HG02938 (cell line): ENCODE measurements around the gene TOX2.

ENCODE experiments used
- ATAC-seq: cut with Tn5 transposase; IDR thresholded peaks from one replicate; pipeline ENCODE4 v1.9.1; 2021; ENCODE audit warnings: mild to moderate bottlenecking, moderate library complexity; ENCODE audit not compliant: unreplicated experiment

Gene TOX2

DNA sequence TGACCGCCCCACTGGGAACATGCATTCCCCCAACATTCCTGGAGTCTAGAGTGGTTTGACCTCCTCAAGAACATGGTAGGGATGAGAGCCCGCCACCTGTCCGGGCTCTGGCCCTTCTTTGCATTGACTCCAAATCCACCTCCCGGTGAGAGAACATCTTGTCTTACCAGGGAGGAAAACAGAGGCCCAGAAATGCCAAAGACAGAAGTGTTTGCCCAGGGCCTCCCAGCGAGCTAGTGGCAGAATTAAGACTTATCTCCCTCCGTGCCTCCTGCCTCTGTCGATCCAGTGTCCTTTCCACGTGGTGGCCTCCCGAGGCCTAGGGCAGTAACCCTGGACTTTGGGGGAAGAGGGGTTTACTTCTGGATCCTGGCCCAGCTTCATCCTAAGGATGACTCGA, 137.5 kb downstream of the TOX2 start:
- ATAC-seq: no peak

DNA sequence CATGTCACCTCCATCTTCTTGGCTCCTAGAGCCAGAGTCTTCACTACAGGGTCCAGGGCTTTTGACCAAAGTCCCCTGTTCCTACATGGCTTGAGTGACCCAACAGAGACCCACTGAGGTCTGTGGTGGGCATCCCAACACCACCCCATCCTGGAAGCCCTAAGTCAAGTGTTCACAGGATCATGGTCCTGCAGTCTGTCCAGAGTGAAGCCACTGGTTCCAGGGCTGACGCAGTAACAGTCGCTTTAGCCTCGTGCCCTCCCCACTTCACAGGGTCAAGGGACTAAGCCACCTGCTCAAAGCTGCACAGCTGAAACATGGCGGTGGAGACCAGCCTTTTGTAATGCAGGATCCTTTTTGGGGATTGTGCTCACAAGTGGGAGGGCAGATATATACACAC, 138.4 kb downstream of the TOX2 start:
- no peak for ATAC-seq

DNA sequence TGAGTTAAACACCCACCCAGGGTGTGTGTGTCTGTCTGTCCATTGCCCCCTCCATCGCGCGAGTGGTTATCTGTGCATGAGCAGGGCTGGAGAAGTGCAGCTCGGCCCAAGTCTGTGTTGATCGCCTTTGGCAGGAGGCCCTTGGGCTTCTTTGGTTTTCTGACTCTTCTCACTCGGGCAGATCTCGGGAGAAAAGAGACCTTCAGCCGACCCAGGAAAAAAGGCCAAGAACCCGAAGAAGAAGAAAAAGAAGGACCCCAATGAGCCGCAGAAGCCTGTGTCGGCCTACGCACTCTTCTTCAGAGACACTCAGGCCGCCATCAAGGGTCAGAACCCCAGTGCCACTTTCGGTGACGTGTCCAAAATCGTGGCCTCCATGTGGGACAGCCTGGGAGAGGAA, 139.5 kb downstream of the TOX2 start:
- no peak for ATAC-seq

DNA sequence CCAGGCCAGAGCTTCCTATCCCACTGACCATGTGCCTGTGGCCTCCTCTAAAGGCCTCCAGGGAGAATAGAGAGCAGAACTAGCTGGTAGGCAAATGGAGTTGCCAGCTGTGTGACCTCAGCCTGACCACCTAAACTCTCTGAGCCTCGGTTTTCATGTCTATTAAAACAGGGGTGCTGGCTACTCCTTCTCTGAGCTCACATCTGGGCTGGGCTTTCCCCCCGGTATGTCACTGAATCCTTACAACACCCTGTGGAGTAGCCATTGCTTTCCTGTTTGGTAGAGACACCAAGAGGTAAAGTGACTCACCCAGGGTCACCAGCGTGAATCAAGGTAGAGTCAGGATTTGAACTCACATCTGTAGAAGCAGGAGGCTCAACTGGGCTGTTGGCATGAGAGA, 140.2 kb downstream of the TOX2 start:
- ATAC-seq: no peak

DNA sequence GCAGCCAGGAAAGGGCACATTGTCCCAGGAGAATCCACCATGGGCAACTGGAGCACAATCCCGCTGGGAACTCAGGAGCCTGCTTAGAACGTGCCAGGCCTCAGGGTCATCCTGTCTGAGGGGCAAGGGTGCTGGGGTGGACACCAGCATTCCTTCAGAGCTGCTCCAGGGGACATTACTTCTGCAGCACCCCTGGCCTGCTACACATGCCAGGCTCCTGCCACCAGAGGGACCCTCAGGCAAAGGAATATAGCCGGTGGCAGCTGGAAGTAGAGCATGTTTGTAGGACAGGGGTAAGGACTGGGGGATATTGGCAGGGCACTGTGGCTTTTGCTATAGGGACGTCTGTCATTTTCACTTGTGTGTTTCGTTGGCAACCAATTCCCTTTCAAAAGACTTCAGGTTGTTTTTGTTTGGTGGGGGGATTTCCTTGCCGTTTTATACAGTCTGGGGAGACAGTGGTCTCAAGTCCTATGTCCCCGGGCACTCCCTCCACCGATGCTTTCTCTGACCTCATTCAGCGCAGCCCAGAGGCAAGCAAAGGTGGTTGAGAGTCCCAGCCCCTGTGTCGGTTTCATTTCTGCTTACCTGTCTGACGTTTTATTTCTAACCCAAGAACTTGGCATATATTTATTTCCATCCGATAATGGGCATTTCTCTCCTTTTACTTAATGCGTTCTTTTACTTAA, 141.5 kb downstream of the TOX2 start:
- no peak for ATAC-seq

DNA sequence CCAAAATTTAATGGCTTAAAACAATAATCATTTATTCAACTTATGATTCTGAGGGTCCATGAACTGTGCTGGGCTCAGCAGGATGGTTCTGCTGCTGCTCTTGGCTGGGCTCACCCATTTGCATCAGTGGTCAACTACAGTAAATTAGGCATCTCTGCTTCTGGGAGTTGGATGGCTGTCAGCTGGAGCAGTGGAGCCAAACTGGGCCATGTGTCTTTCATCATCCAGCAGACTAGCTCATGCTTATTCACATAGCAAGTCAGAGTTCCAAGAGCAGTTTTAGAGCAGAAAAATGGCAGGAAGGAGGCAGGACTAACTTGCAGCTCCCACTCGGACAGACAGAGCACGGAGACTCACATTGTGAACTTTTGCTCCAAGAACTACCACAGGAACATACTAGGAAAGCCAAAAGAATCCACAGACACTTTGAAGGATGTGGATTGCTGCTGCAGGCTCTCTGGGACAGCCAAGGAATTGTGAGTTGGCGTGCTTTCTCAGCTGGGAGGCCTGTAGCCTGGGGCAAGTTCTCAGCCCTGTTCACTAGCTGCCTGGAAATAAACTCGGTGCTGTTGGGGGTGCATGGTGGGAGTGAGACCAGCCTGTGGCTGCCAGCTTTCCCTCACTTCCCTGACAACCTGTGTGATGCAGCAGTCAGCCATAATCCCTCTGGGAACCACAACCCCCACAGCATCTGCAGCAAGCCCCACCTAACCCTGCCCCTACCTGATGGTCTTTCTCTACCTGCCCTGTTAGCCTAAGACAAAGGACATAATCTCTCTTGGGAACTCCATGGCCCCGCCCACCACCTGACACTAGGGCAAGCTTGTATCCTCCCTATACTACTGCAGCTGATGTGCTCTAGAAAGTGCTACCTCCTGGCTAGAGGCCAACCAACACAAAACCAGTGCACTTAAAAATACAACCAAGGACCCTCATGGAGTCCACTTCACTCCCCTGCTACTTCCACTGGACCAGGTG, 143.3 kb downstream of the TOX2 start:
- ATAC-seq: no peak

DNA sequence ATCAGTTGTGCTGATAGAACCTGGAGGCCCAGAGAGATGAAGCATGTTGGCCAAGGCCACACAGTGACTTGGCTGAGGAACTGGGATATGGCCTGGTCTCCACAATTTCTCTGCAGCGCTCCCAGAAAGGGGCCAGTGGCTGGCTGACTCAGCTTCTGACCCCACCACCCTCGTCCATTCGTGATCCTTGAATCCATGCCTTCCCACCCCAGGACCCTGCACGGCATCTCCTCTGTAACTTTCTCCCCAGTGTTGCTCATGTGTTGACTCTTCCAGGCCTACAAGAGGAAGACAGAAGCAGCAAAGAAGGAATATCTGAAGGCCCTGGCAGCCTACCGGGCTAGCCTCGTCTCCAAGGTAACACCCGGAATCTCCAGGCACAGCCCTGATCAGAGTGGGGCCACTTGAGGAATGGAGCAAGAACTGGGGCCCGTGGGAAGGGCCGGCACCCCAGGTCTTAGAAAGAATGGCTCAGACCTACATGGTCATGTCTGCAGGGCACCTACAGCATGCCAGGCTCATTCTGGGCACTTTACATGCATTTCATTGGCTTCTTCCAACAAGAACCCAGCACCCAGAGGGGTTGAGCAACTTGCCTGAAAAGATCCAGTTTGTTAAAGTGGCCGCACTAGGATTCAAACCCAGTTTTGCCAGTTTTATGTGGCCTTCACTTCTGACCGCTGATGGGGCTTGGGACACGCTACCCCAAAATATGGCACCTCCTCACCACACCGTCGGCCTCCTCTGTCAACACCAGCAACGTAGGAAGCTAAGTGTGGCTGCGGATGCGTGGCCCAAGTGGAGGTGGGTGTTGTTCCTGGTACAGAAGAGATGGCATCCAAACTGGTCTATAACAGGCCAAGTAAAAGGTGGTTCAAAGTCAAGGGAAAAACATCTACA, 150.1 kb downstream of the TOX2 start:
- no peak for ATAC-seq

DNA sequence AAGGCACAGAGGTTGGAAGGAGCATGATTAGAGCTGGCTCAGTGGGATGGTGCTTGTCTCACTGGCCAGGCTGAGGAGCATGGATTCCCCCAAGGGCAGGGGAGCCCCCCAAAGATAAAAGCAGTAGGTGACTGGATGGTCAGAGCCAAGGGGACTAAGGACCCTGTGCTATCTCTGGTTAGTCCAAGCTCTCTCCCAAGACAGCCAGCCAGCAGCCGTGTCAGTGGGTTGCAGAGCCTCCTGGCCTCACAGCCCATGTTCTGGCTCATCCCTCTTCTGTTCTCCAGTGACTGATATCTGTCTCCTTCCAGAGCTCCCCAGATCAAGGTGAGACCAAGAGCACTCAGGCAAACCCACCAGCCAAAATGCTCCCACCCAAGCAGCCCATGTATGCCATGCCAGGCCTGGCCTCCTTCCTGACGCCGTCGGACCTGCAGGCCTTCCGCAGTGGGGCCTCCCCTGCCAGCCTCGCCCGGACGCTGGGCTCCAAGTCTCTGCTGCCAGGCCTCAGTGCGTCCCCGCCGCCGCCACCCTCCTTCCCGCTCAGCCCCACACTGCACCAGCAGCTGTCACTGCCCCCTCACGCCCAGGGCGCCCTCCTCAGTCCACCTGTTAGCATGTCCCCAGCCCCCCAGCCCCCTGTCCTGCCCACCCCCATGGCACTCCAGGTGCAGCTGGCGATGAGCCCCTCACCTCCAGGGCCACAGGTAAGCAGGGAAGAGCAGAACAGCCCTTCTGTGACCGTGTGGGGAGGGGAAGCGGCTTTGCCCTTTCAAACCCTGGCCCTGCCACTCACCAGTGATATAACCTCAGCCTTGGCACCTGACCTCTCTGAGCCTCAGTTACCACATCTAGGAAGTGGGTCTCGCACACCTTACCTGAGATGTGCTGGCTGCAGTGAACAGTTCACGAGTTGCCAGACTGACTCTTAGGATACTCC, 151.0 kb downstream of the TOX2 start:
- no peak for ATAC-seq

DNA sequence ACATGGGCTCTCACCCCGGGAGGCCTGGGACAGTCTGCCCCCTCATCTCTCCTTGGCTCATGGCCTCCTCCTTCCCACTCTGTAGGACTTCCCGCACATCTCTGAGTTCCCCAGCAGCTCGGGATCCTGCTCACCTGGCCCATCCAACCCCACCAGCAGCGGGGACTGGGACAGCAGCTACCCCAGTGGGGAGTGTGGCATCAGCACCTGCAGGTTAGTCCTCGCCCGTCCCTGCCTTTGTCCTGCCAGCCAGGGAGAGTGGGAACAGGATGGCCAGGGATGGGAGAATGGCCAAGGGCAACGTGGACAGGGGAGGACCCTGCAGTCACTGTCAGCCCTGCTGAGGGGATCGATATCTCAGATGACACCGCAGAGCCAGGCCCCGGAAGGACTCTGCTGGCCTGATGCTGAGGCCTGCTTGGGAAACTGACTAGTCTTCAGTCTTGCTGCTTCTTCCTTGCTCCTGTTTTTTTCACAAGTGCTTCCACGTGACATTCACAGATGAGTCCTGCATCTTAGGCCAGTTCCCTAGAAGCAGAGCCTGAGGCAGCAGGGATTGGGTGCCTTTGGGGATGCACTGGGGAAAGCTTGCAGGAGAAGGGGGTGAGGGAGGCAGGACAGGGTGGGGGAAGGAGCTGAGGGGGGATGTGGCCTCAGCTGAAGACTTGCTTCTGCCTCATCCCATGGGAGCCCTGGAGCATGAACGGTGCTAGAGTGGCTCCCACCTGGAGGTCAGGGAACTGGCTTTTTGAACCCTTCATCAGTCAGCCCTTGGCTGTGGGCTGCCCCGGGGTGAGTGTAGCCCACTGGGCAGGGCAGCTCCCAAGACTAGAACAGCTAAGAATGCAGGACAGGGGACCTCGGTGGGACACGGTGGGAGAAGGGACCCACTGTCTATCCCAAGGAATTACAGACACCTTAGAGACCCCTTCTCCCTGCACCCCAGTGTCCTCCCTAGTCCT, 152.3 kb downstream of the TOX2 start:
- no peak for ATAC-seq

DNA sequence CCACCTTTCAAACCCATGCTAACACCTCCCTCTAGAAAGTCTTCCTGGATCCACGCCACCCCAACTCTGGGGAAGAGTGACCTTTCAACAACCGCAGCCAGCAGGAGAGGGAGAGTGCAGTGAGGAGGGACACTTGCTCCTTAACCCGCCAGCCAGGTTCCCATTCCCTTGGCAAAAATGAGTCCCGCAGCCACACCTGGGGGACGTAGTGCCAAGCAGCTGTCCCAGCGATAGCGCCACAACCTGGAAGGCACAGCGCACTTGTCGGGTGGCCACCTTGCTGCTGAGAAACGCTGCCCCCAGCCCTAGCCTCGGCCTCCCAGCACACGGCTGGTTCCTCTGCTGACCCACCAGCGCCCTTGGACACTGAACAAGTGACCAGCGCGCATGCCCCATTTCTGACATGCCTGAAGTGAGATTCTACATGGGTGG, 153.0 kb downstream of the TOX2 start:
- ATAC-seq: no peak

DNA sequence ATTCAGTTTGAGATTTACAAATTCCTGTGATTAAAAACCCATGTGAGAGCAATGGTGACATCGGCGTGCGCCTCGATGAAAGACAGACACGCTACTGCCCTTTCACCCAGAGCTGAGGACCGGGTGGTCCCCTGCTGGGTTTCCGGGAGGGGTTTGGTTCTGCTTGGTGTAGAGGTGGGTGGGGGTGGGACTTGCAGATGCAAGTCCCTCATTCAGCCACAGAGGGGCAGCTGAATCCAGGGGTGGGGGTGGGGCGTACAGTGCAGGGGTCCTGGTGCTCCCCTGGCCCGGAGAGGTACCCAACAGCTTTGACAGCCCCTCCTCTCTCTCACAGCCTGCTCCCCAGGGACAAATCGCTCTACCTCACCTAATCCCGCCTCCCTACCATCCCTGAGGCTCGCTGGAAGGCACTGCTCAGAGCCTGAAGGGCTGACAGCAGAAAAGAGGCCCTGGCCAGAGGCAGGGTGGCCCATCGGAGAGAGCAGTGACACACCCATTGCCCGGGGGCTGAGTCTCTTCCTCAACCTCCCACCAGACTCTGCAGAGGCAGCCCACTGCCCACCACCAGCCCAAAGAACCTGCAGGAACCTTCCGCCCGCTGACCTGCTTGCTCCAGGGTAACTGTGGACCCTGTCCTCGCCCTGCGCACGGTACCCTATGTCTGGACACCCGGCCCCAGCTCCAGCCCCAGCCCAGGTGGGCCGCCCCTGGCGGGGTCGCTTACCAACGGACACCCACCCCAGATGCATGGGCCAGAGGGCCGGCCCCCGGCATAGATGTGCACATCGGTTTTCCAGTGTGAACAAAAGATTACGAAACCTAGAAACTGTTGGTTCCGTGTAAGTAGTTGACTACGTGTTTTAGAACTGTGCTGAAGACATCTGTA, 153.9 kb downstream of the TOX2 start:
- ATAC-seq: peak; percentile 2

DNA sequence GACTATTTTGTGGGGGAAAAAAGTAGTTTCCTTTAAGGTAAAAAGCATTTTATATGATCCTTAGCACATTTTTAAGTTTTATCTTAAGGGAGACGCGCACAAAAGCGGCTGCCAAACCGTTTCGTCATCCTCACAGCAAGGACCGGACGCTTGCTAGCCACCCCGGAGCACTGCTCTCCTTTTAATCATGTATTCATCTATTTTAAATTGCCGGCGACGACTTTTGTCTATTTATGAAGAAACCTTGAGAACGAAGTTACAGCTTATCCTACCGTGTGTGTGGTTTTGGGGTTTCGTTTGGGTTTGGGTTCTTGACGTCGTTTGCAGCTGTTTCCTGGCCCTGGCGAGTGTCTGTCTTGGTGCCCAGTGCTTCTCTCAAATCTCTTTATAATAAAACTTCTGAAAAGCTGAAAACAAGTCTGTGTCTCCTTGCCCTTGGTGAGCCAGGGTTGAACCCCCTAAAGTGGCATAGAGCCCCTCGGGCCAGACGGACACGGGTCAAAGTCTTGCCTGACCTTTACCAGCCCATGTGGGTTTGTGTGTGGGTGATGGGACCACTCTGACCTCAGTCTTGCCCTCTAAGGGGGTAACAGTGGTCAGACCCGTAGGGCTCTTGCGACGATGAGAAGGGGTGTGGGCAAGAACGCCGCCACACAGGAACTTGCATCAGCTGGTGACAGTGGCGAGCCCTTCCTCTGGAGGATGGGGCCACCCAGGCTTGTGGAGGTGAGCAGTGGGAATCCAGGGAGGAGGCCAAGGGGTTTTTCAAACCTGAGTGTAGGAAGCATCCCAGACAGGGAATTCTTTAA, 154.8 kb downstream of the TOX2 start:
- peak; percentile 52 for ATAC-seq

DNA sequence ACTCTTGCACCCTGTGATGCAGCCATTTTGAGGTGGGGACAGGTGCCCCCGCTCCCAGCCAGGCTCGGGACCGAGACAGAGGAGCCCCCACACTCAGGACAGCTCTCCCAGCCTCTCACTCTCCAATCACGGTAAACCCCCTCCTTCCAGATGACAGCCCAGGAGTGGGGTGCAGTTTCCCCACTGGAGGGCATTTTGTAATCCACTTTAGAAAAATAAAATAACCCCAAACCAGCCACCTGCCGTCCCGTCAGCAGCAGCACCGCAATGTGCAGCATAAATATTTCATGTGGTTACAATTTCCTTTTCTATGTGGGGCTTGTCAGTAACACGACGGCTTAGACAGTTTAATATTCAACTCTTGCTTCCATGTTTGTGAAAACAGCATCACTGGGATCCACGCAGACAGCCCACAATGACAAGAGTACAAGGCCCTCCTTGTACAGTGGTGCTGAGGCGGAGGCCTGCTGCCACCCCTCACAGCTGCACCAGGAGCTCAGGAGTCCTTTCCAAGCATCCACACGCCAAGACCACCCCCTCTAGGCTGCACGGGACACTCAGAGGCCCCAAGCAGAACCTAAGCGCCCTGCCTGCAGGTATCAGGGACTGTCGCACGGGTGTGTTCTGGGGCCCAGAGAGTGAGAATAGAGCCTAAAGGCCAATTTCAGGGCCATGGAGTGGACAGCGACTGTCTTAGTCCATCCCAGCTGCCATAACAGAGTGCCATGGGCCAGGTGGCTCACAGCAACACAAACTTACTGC, 155.7 kb downstream of the TOX2 start:
- ATAC-seq: no peak

DNA sequence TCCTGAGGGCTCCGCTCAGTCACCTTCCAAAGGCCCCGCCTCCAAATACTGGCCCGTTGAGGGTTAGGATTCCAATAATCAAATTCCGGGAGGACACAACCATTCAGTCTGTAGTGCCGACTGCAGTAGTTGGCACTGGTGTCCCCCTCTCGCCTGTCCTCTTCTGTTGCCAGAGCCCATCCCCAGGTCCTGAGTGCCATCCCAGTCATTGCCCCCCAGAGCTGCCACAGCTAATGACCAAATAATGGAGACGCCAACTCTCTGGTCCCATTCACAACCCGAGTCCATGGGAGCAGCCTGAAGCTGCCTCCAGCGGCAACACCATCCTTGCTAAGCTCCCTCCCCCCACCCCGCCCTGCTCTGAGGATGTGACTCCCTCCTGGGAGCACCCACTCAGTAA, 156.4 kb downstream of the TOX2 start:
- no peak for ATAC-seq

DNA sequence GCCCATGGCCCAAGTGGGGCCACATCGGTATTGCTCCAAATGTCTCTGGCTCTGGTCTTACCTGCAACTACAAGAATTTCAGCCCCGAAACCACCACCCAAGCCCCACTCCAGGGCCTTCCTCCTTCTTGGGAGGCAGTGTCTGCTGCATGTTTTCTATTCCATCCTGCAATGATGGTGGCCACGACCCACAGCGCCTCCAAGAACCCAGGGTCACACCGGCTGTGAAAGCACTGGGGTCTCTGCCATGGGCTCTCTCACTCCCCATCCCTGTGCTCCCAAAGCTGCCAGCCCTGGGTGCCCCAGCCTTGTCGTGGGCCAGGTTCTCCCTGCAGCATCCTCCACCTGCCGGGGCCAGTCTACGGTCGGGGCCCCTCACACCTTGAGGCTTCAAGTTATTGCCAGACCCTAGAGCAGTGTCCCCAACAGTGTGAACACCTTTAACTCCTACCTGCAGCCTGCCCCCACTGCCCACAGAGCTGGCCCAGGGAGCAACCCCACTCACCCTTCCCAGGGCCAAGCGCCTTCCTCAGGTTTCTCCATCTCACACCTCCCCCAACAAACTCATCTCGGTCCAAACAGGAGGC, 157.0 kb downstream of the TOX2 start:
- no peak for ATAC-seq

DNA sequence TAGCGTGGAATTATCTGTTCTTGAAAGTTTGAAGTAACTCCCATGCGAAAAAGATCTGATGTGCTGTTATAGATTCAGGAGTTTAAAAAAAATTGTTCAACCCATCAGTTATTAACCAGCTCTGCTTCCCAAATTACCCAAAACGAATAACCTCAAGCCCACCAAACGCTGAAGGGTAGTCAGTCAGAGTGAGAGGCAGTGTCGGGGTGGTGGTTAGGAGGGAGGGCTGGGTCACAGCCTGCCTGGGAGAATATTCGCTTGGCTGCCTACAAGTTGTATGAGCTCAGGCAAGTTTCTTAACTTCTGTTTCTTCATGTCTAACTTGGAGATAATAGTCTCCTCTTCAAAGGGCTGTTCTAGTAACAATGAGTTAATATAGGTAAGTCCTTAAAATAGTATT, 157.7 kb downstream of the TOX2 start:
- no peak for ATAC-seq
